Stimulated activated CD8-positive, alpha-beta memory T cell treated with anti-CD3 and anti-CD28 coated beads, Interleukin-15, amount 100 ng/mL, for 1 hour (primary cell): ENCODE results near the gene TMEM187.

Experiments used
- DNase-seq: peaks from one replicate; pipeline ENCODE4 v3.0.0-alpha.2; 2020; ENCODE audit warnings: low read depth

The TMEM187 gene

GRCh38 chrX:154020536-154021115, 48.1 kb downstream of the TMEM187 start:
- DNase-seq: no peak

- DNase-seq: no peak
These were observed 48.6 kb downstream of the TMEM187 start for GRCh38 chrX:154021131-154021611.

GRCh38 chrX:154022108-154022507, 49.6 kb downstream of the TMEM187 start:
- DNase-seq: no peak

GRCh38 chrX:154023276-154024000, 50.9 kb downstream of the TMEM187 start:
- DNase-seq: no peak

GRCh38 chrX:154024271-154024670, 51.7 kb downstream of the TMEM187 start:
- DNase-seq: no peak

- DNase-seq: no peak
These were observed 52.7 kb downstream of the TMEM187 start for GRCh38 chrX:154025230-154025629.

- no peak for DNase-seq
These were observed 53.8 kb downstream of the TMEM187 start for GRCh38 chrX:154026136-154027021.

- no peak for DNase-seq
These were observed 54.5 kb downstream of the TMEM187 start for GRCh38 chrX:154027022-154027402.

- no peak for DNase-seq
These were observed 55.4 kb downstream of the TMEM187 start for GRCh38 chrX:154027986-154028385.

GRCh38 chrX:154028502-154029184, 56.1 kb downstream of the TMEM187 start:
- DNase-seq: no peak

- DNase-seq: no peak
These were observed 56.9 kb downstream of the TMEM187 start for GRCh38 chrX:154029439-154029838.

- no peak for DNase-seq
These were observed 57.7 kb downstream of the TMEM187 start for GRCh38 chrX:154030266-154030665.

GRCh38 chrX:154030715-154031305, 58.3 kb downstream of the TMEM187 start:
- no peak for DNase-seq

GRCh38 chrX:154032160-154032559, 59.6 kb downstream of the TMEM187 start:
- no peak for DNase-seq

- no peak for DNase-seq
These were observed 60.1 kb downstream of the TMEM187 start for GRCh38 chrX:154032653-154033052.
